ENCODE data around the gene ACAP3. TPM values are rescaled to one million over a fixed set of nuclear protein-coding genes. Genes with fewer than 3 reads are reported as not detected.

ACAP3 gene
- total and polyA plus RNA-seq, 2 of the 4 experiments (the other 2 are of a cell fraction) = 13.3 to 58.2 TPM

DNA sequence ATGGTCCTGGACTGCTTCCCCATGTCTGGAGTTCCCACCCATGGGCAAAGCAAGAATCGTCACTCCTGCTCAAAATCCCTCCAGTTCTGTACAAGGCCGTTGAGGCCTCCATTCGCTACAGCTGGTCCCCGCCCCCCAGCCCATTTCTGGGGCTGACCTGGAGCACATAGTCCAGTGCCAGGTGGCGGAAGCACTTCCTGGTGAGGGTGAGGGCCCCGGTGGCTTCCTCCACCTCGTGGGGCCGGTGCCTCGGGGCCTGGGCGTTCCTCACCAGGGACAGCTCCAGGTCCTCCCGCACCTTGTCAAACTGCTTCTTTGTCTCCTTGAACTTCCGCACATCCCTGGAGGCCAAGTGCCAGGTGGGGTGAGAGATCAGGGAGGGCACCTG lies 7.4 kb downstream of the ACAP3 start:
- ChIA-PET POLR2A (ENCODE audit: unreplicated experiment) (interaction anchor here (0.6 kb wide), 1 partner anchor 10 kb away, joined by 4 read pairs; no protein-coding TSS in a partner anchor), CTCF (interaction anchor here (0.6 kb wide), 1 partner anchor 286 kb away, joined by 4 read pairs; no protein-coding TSS in a partner anchor)
- H4K91ac ChIP-seq (ENCODE audit: insufficient read depth, low read depth, low read length) = no peak overlapping the region
- DNase-seq (no peak), ATAC-seq (ENCODE audit: low read depth) (no peak)
- no peak overlapping the region for H3K23ac ChIP-seq (ENCODE audit: low read depth, low read length)
- 91% methylated on average over 9 of the region's 12 CpGs; no CpG with 5 or more reads in 1 of the 2 experiments for WGBS, 2 experiments (ENCODE audit: extremely low coverage in 2 of 2, insufficient read length in 1 of 2)
- peaks cover 11% of the 10 kb centered on the region for H3K4me1 ChIP-seq (ENCODE audit: control insufficient read depth, insufficient read depth, low read length)
- no peak overlapping the region for H3K4me2 ChIP-seq (ENCODE audit: low read depth, low read length)
- no peak overlapping the region for H2BK120ac ChIP-seq (ENCODE audit: low read depth, low read length)
- no peak overlapping the region for H3K56ac ChIP-seq (ENCODE audit: extremely low read depth, insufficient read depth, low read length)
- BruUV-seq (replicated peaks) = no TSS peak
- no peak overlapping the region for H2AK9ac ChIP-seq (replicated peaks; ENCODE audit: low read depth, low read length, poor library complexity)
- no peak overlapping the region for H3K18ac ChIP-seq (ENCODE audit: low read depth, low read length)
- no peak overlapping the region for H3K14ac ChIP-seq (replicated peaks; ENCODE audit: low read depth, low read length)
- no peak overlapping the region for H3K4ac ChIP-seq (ENCODE audit: low read depth, low read length)
- in situ Hi-C loops (cut with MboI; ENCODE audit: low sequenced_read_pairs) = no loop called here
- dilution Hi-C loops (cut with HindIII; ENCODE audit: low sequenced_read_pairs, unreplicated experiment) = no loop called here
- H2AK5ac ChIP-seq (ENCODE audit: low read depth, low read length) = no peak overlapping the region
- no peak for TF ChIP-seq MAFK (IDR thresholded peaks at IDR 0.05; ENCODE audit: low read depth, low read length)
- TF ChIP-seq RFX5 (IDR thresholded peaks at IDR 0.05; ENCODE audit: low read depth, low read length) = no peak
- TF ChIP-seq MAZ (IDR thresholded peaks at IDR 0.05; ENCODE audit: borderline replicate concordance, low read depth, low read length) = no peak
- no peak for TF ChIP-seq POLR2A (IDR thresholded peaks at IDR 0.05; ENCODE audit: low read depth, low read length)
- TF ChIP-seq, protein P1, sequence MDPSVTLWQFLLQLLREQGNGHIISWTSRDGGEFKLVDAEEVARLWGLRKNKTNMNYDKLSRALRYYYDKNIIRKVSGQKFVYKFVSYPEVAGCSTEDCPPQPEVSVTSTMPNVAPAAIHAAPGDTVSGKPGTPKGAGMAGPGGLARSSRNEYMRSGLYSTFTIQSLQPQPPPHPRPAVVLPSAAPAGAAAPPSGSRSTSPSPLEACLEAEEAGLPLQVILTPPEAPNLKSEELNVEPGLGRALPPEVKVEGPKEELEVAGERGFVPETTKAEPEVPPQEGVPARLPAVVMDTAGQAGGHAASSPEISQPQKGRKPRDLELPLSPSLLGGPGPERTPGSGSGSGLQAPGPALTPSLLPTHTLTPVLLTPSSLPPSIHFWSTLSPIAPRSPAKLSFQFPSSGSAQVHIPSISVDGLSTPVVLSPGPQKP (IDR thresholded peaks at IDR 0.05; ENCODE audit: borderline replicate concordance, low read depth, low read length) = no peak
- TF ChIP-seq, protein P2, sequence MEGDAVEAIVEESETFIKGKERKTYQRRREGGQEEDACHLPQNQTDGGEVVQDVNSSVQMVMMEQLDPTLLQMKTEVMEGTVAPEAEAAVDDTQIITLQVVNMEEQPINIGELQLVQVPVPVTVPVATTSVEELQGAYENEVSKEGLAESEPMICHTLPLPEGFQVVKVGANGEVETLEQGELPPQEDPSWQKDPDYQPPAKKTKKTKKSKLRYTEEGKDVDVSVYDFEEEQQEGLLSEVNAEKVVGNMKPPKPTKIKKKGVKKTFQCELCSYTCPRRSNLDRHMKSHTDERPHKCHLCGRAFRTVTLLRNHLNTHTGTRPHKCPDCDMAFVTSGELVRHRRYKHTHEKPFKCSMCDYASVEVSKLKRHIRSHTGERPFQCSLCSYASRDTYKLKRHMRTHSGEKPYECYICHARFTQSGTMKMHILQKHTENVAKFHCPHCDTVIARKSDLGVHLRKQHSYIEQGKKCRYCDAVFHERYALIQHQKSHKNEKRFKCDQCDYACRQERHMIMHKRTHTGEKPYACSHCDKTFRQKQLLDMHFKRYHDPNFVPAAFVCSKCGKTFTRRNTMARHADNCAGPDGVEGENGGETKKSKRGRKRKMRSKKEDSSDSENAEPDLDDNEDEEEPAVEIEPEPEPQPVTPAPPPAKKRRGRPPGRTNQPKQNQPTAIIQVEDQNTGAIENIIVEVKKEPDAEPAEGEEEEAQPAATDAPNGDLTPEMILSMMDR (conservative IDR thresholded peaks at IDR 0.05; ENCODE audit: low read depth, low read length) = no peak
- no peak for TF ChIP-seq CEBPB (IDR thresholded peaks at IDR 0.05; ENCODE audit: low read depth, low read length)
- no peak for TF ChIP-seq RCOR1 (IDR thresholded peaks at IDR 0.05; ENCODE audit: insufficient replicate concordance, low read length)
- no peak for TF ChIP-seq CHD1 (IDR thresholded peaks at IDR 0.05; ENCODE audit: low read depth, low read length)
- no peak for TF ChIP-seq RAD21 (IDR thresholded peaks at IDR 0.05; ENCODE audit: low read length)
- TF ChIP-seq FOS (IDR thresholded peaks at IDR 0.05; ENCODE audit: low read depth, low read length) = no peak
- no peak for TF ChIP-seq BHLHE40 (IDR thresholded peaks at IDR 0.05; ENCODE audit: low read depth, low read length)
- no peak for TF ChIP-seq NFE2L2 (IDR thresholded peaks at IDR 0.05; ENCODE audit: low read depth, low read length)
- no peak for TF ChIP-seq MXI1 (IDR thresholded peaks at IDR 0.05; ENCODE audit: borderline replicate concordance, low read depth, low read length)
- TF ChIP-seq, protein P3, sequence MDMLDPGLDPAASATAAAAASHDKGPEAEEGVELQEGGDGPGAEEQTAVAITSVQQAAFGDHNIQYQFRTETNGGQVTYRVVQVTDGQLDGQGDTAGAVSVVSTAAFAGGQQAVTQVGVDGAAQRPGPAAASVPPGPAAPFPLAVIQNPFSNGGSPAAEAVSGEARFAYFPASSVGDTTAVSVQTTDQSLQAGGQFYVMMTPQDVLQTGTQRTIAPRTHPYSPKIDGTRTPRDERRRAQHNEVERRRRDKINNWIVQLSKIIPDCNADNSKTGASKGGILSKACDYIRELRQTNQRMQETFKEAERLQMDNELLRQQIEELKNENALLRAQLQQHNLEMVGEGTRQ (IDR thresholded peaks at IDR 0.05; ENCODE audit: low read depth, low read length) = no peak
- no peak overlapping the region for H4K5ac ChIP-seq (ENCODE audit: low read depth, low read length)
- H3K79me1 ChIP-seq (ENCODE audit: low read depth in 1 of 2, low read length in 2 of 2) = peaks cover 3 to 36% of the 10 kb centered on the region in 2 experiments; a peak in 3 of 4 replicates
- no peaks in the 10 kb centered on the region for H3K9me1 ChIP-seq (ENCODE audit: insufficient read depth, low read length)
- H2AFZ ChIP-seq (replicated peaks; ENCODE audit: low read length, poor library complexity) = no peak overlapping the region
- no peak overlapping the region for H2BK5ac ChIP-seq (ENCODE audit: low read depth, low read length, poor library complexity, severe bottlenecking)
- H3K36me3 ChIP-seq (ENCODE audit: control insufficient read depth, insufficient read depth, low read length) = peaks cover 26% of the 10 kb centered on the region
- no peak overlapping the region for H3K9ac ChIP-seq (ENCODE audit: low read depth, low read length)
- H2BK20ac ChIP-seq (ENCODE audit: low read depth, low read length) = no peak overlapping the region
- H3K27me3 ChIP-seq (ENCODE audit: control insufficient read depth, insufficient read depth, low read length) = no peaks in the 10 kb centered on the region
- no peak overlapping the region for H3K4me3 ChIP-seq (ENCODE audit: insufficient read depth, low read depth, low read length)
- no peak overlapping the region for H3K27ac ChIP-seq (ENCODE audit: insufficient read depth, low read length)
- no peaks in the 10 kb centered on the region for H3K9me3 ChIP-seq (ENCODE audit: control insufficient read depth, insufficient read depth, low read length)
- intact Hi-C loops (cut with micrococcal nuclease) = no loop called here
- no peak overlapping the region for H4K8ac ChIP-seq (ENCODE audit: low read depth in 2 of 2, low read length in 2 of 2)
- peaks cover 38% of the 10 kb centered on the region for H4K20me1 ChIP-seq (ENCODE audit: insufficient read depth, low read length)
- H2BK15ac ChIP-seq (ENCODE audit: low read depth, low read length) = no peak overlapping the region
